Stimulated activated CD4-positive, alpha-beta T cell treated with anti-CD3 and anti-CD28 coated beads, Interleukin-12 subunit alpha, Interleukin-12 subunit beta, amount 100 ng/mL, for 24 hours (primary cell): ENCODE results near the gene TMEM51.
A peak's percentile ranks its signal among the peaks of the same experiment; 100 is the strongest.

Experiments
- DNase-seq, 2 experiments: peaks; one replicate each; pipeline ENCODE4 v3.0.0-alpha.2; 2020; ENCODE audit warnings: low read depth in 2 of 2

The TMEM51 gene

DNA sequence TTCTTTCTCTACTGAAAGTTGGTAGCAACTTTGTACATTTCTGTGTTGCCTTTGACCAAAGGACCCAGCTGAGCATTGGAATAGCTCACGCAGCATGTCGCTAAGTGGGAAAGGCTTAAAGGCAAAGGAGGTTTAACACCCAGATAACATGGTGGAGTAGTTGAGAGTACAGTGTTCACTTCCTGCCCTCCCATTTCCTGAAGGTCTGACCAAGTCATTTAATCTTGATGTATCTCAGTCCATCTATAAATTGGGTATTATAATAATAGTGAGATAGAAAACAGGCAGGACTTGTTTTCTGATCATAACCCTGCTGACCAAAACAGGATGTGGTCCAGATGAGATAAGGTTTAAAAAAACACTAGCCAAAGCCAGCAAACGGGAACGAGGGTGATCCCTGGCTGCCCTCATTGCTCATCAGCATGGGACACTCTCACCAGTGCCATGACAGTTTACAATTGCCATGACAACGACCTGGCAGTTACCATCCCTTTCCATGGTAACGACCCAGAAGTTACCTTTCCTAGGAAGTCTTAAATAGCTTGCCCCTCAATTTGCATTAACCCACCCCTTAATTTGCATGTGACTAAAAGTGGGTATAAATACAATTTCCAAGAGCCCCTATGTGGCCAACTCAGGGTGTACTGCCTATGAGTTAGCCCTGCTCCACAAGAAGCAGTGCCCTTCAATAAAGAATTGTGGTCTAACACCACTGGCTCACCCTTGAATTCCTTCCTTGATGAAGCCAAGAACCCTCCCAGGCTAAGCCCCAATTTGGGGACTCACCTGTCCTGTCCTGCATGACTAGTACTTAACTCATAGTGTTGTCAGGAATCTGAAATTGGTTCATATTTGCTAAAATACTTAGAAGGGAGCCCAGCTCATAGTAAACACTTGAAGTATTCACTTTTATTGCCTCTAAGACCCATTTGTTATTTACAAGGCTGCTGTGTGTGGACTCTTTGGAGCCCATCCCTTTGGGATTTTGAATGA is 65.0 kb downstream of the TMEM51 start:
- DNase-seq, result no peak

GRCh38 chr1:15219280-15220023 is 65.9 kb downstream of the TMEM51 start:
- DNase-seq, result no peak

DNA sequence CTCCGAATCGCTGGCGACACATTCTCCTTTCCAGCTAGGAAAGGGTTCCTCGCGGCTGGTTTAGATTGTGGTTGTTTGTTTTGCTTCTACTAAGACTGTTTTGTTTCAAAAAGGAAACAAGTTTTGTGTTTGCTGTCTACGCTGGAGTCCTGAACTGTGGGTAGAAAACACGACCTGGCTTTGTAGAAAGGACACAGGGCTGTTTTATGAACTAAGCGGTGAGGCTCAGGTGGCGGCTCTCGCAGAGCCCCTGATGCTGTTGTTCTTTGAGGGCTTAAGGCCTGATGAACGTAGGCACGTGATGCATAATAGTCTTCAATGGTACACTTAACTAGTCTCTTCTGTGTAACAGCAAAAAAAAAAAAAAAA is 66.5 kb downstream of the TMEM51 start:
- no peak for DNase-seq

- no peak for DNase-seq
These were observed 67.4 kb downstream of the TMEM51 start for GRCh38 chr1:15220825-15221431.

- DNase-seq, result no peak
These were observed 69.2 kb downstream of the TMEM51 start for GRCh38 chr1:15222653-15223303.

DNA sequence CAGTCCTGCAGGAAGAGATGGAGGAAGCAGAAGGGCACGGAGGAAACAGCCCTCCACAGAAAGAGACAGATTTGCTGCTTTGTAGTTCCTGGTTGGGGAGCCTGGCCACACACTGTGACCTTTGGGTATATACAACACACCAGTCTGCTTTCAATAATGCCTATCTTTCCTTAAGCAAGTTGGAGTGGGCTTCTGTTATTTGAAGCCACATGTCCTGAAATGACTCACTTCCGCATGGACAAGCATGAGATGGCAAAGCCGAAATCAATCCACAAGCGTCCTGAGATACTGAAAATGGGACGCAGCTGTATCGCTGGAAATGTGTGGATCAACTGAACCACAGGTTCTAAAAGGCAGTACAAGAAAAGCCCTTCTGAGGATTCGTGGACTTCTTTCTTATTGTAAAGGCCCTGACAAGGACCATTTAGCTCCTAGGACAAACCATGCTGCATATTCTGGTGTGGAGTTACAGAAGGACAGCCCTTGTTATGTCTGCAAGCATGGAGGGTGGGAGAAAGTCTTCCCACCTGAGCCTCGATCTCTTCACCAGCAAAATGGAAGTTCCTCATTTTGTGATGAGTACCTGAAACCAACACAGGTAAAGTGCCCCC is 70.8 kb downstream of the TMEM51 start:
- DNase-seq, result no peak

DNA sequence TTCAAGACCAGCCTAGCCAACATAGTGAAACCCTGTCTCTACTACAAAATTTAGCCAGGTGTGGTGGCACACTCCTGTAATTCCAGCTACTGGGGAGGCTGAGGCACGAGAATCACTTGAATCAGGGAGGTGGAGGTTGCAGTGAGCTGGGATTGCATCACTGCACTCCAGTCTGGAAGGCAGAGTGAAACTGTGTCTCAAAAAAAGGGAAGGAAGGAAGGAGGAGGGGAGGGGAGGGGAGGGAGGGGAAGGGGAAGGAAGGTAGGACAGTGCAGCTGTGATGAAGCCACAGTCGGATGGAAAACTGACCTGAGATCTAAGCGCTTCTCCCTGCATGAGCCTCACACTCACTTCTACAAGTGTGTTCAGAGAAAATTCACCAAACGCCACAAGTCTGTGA is 71.4 kb downstream of the TMEM51 start:
- DNase-seq, result no peak

DNA sequence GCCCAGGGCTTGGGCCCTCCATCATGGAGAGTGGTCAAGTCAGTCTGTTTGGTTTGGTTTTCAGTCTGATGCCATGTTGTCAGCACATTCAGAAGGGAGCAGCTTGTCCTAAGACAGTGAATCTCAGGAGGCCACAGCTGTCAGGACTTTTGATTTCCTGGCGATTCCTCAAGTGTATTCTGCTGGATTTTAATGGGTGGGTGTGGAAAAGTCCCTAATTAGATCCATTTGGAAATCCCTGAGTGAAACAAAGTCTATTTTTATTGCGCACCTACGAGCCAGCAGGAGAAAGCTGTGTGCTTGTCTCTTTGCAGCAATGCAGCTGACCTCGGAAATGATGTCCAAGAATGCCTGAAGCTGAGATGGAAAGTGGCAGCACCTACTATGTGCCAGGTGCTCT is 71.9 kb downstream of the TMEM51 start:
- DNase-seq, result no peak

- DNase-seq, result no peak
These were observed 73.1 kb downstream of the TMEM51 start for GRCh38 chr1:15226388-15227255.

- DNase-seq, result no peak
These were observed 76.2 kb downstream of the TMEM51 start for GRCh38 chr1:15229707-15230131.

DNA sequence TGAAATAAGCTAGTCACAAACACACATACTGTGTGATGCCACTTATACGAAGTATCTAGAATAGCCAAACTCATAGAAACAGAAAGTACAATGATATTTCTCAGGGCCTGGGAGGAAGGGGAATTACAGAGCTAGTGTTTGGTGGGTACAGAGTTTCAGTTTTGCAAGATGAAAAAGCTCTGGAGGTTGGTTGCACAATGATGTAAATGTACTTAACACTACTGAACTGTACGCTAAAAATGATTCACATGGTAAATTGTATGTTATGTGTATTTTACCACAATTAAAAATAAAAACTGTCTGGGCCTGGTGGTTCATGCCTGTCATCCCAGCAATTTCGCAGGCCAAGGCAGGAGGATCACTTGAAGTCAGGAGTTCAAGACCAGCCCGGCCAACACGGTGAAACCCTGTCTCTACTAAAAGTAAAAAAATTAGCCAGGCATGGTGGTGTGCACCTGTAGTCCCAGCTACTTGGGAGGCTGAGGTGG is 78.2 kb downstream of the TMEM51 start:
- DNase-seq, result peak in 1 of 2 experiments; percentile 16

- DNase-seq, result no peak
These were observed 80.1 kb downstream of the TMEM51 start for GRCh38 chr1:15233689-15234088.

- DNase-seq, result no peak
These were observed 82.8 kb downstream of the TMEM51 start for GRCh38 chr1:15236321-15236721.

DNA sequence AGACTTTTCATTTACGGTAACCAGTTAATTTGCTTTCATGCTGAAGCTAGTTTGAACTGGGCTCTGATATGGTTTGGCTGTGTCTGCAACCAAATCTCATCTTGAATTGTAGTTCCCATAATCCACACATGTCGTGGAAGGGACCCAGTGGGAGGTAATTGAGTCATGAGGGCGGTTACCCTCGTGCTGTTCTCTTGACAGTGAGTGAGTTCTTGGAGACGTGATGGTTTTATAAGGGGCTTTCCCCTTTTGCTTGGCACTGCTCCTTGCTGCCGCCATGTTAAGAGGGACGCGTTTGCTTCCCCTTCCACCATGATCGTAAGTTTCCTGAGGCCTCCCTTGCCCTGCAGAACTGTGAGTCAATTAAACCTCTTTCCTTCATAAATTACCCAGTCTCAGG is 83.2 kb downstream of the TMEM51 start:
- DNase-seq, result no peak

DNA sequence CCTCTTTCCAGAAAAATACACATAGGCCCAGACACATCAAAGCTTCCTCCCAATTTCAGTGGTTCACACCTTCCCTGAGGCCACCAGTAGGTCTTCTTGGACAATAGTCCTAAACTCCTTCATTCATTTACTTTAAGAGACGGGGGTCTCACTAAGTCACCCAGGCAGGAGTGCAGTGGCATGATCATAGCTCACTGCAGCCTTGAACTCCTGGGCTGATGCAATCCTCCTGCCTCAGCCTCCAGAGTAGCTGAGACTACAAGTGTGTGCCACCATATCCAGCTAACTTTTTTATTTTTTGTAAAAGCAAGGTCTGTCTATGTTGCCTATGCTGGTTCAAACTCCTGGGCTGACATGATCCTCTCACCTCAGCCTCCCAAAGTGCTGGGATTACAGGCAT is 85.2 kb downstream of the TMEM51 start:
- no peak for DNase-seq

GRCh38 chr1:15242766-15243165 is 89.2 kb downstream of the TMEM51 start:
- DNase-seq, result no peak

- DNase-seq, result no peak
These were observed 89.9 kb downstream of the TMEM51 start for GRCh38 chr1:15243275-15244043.

GRCh38 chr1:15244813-15245212 is 91.3 kb downstream of the TMEM51 start:
- DNase-seq, result no peak

DNA sequence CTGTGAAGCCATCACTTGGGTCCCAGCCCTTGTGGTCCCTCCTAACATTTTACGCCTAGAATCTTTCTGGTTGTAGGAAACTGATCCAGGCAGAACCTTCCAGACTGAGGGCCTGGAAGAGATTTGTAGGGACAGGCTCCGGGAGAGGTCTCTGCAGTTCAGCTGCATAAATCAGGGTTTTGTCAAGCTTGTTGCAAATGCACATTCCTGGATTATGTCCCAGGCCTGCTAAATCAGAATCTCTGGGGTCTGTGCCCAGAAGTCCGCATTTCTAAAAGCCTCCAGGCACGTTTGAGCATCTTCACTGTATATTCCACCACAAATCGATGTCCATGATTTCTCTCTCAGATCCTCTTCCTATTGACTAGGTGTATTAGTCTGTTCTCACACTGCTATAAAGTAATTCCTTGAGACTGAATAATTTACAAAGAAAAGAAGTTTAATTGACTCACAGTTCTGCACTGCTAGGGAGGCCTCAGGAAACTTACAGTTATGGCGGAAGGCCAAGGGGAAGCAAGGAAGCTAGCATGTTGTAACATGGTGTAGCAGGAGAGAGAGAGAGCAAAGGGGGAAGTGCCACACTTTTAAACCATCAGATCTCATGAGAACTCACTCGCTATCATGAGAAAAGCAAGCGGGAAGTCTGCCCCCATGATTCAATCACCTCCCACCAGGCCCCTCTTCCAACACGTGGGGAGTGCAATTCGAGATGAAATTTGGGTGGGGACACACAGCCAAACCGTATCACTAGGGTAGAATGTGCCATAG is 92.2 kb downstream of the TMEM51 start:
- no peak for DNase-seq
